ENCODE data around the gene TARS2. TPM values are rescaled to one million over a fixed set of nuclear protein-coding genes. Genes with fewer than 3 reads are reported as not detected.

Gene TARS2
- total and polyA plus RNA-seq, 2 of the 13 experiments (the other 11 are each of a cell fraction or from before 2014, with no cell fraction given) = 21.3 to 22.8 TPM

- TF ChIP-seq CEBPZ (IDR thresholded peaks at IDR 0.05; ENCODE audit: low read length) (no peak), ZSCAN22 (CRISPR knock-in tag; IDR thresholded peaks at IDR 0.05) (no peak), ZNF564 (CRISPR knock-in tag; IDR thresholded peaks at IDR 0.05) (no peak), GABPA (IDR thresholded peaks at IDR 0.05; ENCODE audit: low read depth, low read length) (no peak), GABPA (CRISPR knock-in tag; IDR thresholded peaks at IDR 0.05; ENCODE audit: low read depth) (no peak), ZFP36L2 (CRISPR knock-in tag; IDR thresholded peaks at IDR 0.05) (no peak), HNRNPLL (IDR thresholded peaks at IDR 0.05; ENCODE audit: low read depth, low read length, poor library complexity, severe bottlenecking) (no peak), ZFAT (CRISPR knock-in tag; conservative IDR thresholded peaks at IDR 0.05) (no peak), ZNF496 (CRISPR knock-in tag; IDR thresholded peaks at IDR 0.05; ENCODE audit: insufficient replicate concordance) (no peak), PAF1 (CRISPR knock-in tag; IDR thresholded peaks at IDR 0.05) (no peak), ZNF224 (CRISPR knock-in tag; IDR thresholded peaks at IDR 0.05) (no peak), PLSCR1 (CRISPR knock-in tag; IDR thresholded peaks at IDR 0.05; ENCODE audit: borderline replicate concordance) (no peak), ZFP36 (IDR thresholded peaks at IDR 0.05; ENCODE audit: borderline replicate concordance, low read depth, low read length, partially characterized antibody) (no peak), POLR2AphosphoS2 (IDR thresholded peaks at IDR 0.05; ENCODE audit: low read depth, low read length) (no peak), ZNF276 (CRISPR knock-in tag; IDR thresholded peaks at IDR 0.05; ENCODE audit: low read depth) (no peak), SP1 (IDR thresholded peaks at IDR 0.05) (no peak), SP1 (CRISPR knock-in tag; IDR thresholded peaks at IDR 0.05) (peak; percentile 34; the same call in 1 of the 2 replicates), ZNF329 (CRISPR knock-in tag; IDR thresholded peaks at IDR 0.05; ENCODE audit: low read depth) (no peak), ZKSCAN1 (IDR thresholded peaks at IDR 0.05; ENCODE audit: low read length) (no peak), ZNF800 (CRISPR knock-in tag; IDR thresholded peaks at IDR 0.05) (no peak)
Measured at GRCh38 chr1:150552128-150552910, 65.1 kb downstream of the TARS2 start (continued).
